ENCODE measurements around the gene FHAD1.

Gene FHAD1

DNA sequence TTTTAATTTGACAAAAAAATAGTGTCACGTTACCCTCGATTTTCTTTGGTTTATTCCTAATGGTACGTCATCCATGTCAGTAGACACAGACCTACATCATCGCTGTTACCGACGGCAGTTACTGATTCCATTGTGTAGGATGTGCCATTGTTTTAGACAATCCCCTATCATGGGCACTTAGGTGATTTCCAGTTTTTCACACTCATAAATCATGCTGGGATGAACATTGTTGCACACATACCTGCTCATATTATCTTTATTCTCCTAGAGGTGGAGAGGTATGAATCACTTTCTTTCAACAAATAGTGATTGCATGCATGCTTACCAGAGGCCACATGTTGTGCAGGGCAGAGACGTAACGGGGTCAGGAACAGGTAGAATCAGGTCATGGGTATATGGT is 83.0 kb downstream of the FHAD1 start:
- no peak for DNase-seq

DNA sequence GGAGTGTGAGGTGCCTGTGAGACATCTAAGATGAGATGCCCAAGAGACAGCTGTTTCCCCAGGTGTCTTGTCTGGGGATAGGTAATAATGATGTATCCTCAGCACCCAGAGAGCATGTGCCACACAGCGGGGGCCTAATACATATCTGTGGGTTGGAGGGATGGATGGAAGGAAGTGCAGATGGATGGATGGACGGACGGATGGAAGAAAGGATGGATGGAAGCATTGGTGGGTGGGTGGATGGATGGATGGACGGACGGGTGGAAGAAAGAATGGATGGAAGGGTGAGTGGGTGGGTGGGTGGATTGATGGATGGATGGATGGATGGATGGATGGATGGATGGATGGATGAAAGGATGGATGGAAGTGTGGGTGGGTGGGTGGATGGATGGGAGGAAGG is 84.2 kb downstream of the FHAD1 start:
- no peak for DNase-seq

DNA sequence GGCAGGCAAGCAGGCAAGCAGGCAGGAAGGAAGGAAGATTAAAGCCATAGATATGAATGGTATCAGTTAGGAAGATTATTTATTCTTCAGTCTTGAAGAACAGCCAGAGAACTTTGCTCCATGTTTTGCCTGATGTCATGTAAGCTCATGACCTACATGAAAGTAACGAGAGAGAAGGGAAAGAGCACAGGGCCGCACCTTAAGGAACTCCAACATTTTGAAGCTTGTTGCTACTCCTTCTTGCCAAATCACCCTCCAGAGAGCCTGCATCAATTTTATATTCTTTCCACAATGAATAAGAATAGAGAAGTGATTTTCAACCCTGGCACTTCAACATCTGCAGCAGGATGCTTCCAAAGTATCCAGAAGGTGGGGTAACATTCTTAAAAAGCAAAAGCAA is 84.7 kb downstream of the FHAD1 start:
- no peak for DNase-seq

DNA sequence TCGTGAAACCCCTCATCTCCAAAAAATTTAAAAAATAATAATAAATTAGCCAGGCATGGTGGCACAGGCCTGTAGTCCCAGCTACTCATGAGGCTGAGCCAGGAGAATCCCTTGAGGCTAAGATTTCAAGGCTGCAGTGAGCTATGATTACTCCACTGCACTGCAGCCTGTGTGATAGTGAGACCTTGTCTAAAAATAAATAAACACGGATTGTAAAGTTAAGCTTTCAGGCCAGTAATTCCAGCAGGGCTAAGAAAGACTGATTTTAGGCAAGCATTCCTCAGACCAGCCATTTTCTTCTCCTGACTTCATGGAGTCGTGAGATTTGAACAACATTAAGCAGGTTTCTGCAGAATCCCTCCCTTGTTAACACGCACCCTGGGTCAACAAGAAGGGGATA is 85.5 kb downstream of the FHAD1 start:
- no peak for DNase-seq

DNA sequence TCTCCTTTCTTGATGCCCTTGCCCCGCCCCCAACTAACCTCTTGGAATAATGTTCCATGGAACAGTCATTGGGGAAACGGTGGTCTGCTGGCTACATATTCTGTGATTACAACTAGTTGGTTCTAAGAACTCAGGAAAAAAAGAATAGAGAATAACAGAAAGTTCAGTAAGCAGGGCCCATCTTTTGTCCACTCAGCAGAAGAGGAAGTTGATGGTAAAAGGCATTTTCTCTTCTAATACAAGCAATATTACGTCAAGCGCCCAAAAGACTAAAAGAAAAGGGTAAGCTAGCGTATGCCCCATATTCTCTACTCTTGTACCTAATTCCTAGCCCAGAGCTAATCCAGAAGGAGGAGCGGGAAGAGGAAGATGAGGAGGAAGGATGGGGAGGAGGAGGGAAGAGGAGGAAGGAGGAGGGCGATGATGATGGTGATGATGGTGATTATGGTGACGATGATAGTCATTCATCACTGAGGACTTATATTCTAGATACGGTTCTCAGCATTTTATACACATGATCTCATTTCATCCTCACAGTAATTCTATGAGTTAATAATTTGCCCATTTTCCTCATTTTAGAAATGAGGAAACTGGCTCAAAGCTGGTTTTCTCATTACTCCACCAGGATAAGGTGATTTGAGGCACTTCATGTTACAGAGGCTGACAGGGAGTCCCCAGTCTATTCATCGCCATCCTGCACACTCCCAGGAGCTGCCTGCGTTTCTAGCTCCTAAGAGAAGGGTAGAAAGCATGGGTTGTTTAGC is 86.1 kb downstream of the FHAD1 start:
- DNase-seq = no peak

DNA sequence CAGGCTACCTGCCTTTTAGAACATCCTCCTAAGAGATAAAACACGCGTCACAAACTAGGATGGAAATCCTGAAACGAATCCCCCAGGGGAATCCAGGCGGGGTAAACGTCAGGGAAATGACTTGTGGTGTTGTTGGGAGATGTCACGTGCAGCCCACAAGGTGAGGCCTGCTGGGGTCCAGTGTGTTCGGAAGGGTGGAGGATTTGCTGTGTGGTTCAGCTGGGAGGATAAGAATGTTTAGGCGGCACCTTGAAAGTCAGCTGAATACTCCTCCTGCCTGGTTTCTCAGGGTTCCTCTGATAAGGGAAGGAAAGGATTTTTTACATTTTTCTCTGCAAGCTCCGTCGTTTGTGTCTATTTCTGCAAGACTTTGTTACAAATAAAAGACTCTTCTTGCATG is 88.0 kb downstream of the FHAD1 start:
- DNase-seq = no peak

DNA sequence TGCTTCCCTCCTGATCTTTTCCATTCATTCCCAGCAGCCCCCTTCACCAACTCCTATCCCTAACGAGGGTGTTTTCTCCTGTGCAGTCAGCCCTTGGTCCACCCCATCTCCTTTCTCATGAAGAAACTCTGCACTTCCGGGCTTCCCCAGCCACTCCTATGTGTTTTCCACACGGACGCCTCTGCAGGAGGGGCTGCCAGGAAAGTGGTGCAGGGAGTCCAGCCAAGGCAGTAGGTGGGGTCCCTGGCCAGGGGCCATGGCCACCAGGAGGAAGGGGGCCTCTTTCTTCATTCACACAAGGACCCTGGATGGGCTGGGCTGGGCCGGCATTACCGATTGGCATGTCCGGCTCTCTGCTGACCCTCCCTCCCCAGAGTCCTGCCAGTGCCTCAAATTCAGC is 89.8 kb downstream of the FHAD1 start:
- no peak for DNase-seq

DNA sequence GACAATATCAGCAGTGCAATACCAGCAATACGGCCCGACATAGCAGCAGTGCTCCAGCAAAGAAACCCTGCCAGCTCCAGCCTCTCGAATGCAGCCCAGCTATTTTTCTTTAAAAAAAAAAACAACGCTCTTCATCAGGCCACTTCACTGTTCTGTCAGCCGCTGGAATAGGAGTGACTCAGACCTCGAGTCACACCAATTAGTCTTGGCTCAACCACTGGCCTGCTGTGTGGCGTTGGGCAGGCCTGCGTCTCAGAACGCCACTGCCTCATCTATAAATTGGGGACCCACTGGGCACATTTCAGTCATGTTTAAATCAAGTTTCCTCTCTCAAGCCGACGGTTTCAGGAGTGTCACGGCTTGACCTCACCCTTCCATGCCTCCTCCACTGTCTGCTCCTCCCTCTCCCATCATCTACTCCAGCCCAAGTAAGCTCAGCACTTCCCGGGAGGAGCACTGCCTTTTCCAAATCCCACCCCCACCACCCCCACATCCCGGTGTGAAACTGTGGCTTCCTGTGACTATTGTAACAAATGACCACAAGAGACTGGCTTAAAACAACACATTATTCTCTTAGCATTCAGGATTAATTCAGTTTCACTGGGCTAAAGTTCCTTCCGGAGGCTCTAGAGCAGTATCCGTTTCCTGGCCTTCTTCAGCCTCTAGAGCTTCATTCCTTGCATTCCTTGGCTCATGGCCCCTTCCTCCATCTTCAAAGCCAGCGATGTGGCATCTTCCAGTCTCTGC is 90.8 kb downstream of the FHAD1 start:
- DNase-seq = peak in 1 of 2 experiments; percentile 8

DNA sequence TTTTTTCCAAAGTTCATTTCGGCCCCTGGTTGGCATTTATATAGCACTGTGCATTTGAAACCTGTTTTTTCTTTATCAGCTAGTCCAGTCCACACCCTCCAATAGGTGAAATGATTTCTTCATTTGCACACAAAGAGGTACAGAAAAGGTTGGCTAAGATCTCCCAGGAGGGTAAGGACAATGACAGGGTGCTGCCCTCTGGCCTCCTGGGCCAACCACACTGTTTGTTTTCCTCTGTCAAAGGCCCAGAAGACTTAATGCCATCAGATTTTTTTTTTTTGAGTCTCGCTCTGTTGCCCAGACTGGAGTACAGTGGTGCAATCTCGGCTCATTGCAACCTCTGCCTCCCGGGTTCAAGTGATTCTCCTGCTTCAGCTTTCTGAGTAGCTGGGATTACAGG is 92.5 kb downstream of the FHAD1 start:
- no peak for DNase-seq

DNA sequence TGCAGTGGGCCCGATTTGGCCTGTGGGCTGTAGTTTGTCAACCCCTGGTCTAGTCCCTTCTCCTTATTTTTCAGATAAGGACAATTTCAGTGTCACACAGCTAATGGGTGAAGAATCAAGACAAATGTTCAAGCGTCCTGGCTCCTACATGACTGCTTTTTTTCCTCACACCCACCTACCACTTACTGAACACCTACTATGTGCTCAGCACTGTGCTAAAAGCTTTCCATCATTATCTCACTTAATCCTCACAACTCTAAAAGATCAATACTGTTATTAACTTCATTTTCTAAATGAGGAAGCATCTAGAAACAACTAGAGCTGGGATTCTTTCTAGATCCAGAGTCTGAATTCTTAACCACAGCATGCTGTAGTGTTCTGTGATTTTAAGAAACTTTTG is 94.2 kb downstream of the FHAD1 start:
- no peak for DNase-seq

DNA sequence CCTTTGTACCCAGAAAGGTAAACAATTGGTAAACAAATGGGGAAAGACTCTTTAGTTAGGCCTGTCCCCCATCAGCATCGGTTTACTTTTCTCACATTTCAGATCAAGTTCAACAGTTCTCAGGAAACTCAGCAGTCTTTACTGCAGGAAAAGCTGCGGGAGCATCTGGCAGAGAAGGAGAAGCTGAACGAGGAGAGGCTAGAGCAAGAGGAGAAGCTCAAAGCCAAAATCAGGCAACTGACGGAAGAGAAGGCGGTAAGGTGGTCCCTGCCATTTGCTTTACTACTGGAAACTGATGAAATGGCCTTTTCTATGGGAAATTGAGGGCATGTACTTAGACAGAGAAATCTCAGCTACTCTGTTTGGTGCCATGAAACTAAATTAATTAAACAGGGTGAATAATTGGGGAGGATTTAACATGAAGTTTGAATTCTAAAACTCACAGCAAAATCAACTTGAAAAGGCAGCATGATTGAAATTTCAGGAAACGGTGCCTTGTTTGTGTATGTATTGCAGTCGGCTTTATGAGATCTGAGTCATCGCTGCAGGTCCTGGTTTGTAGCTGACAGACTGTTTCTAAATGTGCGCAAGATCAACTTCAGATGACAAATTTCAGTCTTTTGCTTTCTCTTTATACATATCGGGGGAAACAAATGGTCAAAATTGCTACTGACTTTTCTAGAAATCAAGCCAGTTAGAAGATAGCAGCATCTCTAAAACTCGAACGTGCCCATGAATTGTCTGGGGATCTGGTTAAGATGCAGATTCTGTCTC is 94.8 kb downstream of the FHAD1 start:
- DNase-seq = no peak

DNA sequence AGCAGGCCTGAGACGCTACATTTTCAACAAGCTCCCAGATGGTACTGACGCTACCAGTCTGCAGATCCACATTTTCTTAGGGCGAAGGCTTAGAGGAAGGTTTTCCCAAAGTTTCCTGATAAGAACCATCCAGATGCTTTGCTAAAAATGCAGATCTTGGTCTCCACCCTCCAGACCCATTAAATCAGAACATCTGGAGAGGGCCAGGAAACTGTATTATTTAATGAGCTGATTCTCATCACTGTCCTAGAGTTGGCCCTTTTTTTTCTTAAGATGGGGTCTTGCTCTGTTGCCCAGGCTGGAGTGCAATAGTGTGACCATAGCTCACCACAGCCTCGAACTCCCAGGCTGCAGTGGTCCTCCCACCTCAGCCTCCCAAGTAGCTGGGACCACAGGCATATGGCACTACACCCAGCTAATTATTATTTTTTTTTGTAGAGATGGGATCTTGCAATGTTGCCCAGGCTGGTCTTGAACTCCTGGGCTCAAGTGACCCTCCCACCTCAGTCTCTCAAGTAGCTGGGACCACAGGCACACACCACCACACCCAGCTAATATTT is 95.5 kb downstream of the FHAD1 start:
- no peak for DNase-seq

DNA sequence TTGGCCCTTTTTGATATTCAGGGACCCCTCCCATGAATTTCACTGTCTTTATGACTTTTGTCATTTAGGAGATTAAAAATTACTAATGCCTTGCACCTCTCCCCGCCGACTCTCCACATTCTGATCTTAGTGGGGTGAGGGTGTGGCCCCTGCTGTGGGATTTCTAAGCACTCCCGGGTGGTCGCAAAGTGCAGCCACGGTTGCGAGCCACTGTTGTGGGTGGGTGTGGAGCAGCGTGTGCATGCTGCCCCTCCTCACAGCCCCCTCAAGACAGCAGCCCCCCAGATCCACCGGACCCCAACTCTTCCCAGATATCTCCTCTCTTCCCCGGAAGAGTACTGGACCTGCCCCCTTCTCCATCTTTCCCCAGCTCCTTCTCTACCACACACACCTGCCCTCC is 96.1 kb downstream of the FHAD1 start:
- no peak for DNase-seq

DNA sequence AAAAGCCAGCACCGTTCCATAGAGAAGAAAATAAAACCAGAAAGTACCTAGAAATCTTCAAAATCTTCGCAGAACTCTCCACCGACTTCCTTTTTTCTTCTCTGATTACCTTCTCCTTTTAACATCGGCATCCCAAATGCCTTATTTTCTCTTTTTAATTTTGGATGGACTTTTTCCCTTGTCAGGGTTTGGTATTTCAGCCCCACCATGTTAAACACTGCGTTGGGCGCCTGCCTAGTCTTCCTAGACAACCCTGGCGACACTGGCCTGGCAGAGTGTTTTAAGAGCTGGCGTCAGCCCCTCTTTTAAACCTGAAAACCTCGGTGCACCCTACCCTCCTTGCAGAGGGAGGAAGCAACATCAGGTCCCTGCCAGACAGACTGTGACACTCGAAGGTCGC is 96.7 kb downstream of the FHAD1 start:
- DNase-seq = peak; percentile 8 to 35

DNA sequence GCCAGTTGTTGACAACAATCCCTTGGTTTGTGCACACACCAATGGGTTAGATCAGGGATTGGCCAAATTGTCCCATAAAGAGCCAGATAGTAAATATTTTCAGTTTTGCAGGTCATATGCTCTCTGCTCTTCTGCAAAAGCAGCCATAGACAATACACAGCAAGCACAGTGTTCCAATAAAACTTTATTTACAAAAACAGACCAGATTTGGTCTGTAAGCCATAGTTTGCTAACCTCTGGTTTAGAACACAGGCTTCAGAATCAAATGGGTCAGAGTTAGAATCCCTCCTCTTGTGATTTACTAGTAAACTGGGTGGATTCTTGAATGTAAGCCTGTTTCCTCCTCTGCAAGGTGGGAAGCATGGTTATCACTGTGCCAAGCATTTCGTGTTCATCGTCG is 97.4 kb downstream of the FHAD1 start:
- no peak for DNase-seq

DNA sequence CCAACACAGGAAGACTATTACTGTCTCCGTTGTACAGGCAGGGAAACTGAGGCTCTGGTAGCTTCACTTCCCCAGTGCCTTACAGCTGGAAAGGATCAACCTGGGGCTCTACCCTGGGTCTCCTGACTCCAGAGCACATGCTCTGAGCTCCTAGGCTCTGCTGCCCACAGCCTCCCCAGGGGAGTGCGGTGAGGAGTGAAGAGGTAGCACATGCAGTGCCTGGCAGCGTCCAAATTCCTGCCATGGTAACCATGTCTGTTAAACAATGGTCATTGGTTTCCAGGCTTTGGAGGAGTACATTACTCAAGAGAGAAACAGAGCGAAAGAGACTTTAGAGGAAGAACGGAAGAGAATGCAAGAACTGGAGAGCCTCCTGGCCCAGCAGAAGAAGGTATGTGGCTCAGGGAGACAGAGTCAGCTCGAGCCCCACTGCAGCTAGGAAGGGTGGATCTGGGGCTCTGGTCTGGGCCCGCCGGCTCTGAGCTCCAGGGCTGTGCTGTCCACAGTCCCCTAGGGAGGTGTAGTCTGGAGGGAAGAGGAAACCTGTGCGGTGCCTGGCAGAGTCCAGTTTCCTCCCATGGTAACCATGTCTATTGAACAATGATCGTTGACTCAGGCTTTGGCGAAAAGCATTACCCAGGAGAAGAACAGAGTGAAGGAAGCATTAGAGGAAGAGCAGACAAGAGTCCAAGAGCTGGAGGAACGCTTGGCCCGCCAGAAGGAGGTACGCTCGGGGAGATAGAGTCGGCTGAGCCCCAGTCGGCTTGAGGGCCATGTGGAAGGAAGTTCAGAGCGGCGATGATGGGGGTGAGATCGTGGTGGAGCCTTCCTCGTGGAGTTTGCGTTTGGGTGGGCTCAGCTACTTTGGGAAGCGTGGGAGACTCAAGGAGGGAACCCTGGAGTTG is 98.0 kb downstream of the FHAD1 start:
- no peak for DNase-seq

DNA sequence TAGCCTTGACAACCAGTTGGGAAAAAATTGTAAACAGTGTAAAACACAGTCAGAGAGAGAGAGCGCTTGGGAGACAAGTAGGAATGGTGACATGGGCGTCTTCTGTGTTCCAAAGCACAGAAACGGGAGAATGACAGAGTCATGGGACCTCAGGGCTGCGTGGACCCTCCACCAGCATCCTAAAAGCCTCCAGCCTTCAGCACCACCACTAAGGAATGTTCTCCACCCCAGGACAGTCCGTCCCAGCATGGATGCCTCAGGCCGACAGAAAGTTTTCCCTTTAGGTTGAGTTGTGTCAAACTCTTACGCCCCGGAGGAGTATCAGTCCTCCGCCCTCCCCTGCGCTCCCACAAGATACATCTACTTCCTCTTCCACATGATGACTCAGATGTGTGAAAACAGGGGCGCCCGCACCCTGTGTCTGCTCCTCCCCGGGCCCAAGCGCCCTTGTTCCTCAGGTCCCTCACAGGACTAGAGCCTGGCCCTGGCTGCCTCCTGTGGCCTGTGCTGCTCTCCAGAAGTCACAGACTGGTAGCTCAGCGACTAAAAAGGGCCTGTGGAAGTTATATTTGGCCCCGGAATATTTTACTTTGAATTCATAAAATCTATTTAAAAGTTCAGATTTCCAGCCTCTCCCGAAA is 98.8 kb downstream of the FHAD1 start:
- DNase-seq = no peak

DNA sequence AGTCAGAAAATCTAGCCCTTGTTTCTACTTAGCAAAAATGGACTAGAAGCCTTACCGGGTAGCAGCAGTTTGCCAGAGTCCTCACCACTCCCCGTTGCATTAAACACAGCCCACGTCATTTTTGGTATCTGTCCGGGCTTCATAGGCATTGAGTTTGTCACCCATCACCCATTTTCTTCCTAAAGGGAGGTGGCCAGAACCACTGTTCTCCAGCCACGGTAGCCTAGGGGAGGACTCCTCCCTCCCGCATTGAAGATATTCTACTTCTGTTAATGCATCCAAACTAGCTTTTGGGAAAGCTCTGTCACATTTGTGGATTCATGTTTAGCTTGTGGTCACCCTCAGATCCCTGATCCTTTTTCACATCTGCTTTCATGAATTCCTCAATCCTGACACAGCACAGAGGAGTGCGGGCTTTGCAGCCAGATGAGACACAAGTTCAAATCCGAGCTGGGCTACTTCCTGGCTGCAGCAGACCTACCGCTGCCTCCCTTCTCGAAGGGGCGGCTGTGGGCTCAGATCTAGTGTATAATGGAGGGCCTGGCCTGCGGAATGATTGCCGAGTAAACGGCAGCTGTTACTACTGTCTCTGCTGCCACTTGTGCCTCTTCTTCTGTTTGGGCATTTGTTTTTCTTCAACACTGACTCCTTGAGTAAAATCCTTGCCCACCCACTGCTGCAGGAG is 99.5 kb downstream of the FHAD1 start:
- DNase-seq = no peak

DNA sequence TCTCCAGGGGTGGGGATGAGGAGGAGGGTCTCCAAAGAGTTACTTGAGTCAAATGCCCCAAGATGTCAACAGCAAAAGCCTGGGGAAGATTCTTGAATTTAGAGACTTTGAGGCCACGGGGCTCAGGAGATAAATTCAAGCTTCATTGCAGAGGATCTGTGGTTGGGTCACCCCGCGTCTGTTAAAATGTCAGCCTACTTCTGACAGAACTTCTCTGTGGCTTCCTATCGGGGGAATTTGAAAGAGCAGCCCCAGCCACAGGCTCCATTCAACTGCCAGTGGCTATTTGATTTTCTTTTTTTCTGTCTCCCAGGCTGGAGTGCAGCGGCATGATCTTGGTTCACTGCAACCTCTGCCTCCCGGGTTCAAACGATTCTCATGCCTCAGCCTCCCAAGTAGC is 100.2 kb downstream of the FHAD1 start:
- no peak for DNase-seq

DNA sequence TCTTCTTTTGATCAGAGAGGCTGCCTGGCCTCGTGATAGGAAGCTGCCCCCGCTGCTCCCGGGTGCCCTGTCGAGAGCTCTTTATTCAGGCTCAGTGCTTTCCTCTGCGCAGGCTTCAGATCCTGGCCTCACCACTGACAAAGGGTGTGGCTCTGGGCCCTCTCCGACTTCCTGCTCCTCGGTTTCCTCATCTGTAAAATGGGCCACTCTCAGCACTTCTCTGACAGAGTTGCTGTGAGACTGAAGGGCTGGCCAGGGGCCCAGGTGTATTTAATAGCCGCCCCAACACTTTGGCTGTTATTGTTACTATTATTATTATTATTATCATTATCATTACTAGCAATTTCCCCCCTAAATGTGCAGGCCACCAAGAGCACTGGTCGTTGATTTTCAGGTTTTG is 101.6 kb downstream of the FHAD1 start:
- no peak for DNase-seq

DNA sequence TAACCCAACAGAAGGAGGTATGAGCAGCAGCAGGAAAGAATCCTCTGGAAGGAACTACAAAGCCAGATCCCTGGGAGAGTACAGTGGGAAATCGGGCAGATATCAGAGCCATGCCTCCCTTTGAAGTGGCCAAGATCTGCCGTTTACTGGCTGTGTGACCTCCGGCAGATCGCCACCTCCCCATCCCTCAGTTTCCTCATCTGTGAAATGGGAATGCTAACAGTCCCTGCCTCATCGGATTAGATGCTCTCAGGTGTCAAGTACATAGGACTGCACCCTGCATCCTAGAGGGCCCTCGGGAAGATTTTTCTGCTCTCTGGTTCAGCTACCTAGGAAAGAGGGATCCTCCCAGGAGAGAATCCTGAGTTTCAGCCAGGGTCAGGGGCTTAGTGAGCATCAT is 102.1 kb downstream of the FHAD1 start:
- DNase-seq = no peak

Data from NCI-H446 (cell line).